ENCODE data around the gene POLRMT.

- TF ChIP-seq, protein P1, sequence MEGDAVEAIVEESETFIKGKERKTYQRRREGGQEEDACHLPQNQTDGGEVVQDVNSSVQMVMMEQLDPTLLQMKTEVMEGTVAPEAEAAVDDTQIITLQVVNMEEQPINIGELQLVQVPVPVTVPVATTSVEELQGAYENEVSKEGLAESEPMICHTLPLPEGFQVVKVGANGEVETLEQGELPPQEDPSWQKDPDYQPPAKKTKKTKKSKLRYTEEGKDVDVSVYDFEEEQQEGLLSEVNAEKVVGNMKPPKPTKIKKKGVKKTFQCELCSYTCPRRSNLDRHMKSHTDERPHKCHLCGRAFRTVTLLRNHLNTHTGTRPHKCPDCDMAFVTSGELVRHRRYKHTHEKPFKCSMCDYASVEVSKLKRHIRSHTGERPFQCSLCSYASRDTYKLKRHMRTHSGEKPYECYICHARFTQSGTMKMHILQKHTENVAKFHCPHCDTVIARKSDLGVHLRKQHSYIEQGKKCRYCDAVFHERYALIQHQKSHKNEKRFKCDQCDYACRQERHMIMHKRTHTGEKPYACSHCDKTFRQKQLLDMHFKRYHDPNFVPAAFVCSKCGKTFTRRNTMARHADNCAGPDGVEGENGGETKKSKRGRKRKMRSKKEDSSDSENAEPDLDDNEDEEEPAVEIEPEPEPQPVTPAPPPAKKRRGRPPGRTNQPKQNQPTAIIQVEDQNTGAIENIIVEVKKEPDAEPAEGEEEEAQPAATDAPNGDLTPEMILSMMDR (IDR thresholded peaks at IDR 0.05), result no peak
- TF ChIP-seq POLR2A (IDR thresholded peaks at IDR 0.05), result no peak
Measured at GRCh38 chr19:601310-601709, 32.0 kb downstream of the POLRMT start.

Measured in heart left ventricle (tissue), 13 donors.